NCI-H2107 treated with DMSO at 0.1 percent for 48 hours (cell line): ENCODE data around the gene C10orf71.

Experiments
- DNase-seq: peaks from one replicate; lab custom pipeline; 2025; ENCODE audit not compliant: unreplicated experiment; lab: John Stamatoyannopoulos, UW

Gene C10orf71

GRCh38 chr10:49298983-49299815 lies at the start of gene C10orf71:
C10orf71 (plus strand) TSS chr10:49299170; CDS start chr10:49322546, 23,376 bp downstream.
- DNase-seq, result no peak

DNA sequence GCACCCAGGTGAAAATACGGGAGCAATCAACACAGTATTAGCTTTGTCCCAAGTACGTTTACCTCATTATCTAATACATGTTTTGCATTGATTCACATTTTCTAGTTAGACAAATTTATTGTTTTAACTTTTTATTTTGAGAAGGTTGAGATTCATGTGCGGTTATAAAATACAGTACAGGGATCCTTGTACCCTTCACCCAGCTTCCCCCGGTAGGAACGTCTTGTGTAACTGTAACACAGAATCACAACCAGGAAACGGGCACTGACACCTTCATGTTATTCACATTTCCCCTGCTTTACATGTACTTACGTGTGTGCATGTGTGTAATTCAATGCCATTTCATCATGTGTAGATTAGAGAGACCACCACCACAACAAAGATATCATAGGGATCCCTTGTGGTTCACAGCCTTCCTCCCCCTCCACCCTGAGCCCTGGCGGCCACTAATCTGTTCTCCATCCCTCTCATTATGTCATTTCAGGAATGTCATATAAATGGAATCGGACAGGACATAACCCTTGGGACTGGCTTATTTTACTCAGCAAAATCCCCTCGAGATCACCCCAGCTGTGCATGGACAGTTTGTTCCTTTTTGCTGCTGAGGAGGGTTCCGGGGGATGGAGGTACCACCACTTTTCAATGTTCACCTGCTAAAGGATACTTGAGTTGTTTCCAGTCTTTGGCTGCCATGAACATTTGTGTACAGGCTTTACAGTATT lies 46.5 kb upstream of the C10orf71 start:
- no peak for DNase-seq

DNA sequence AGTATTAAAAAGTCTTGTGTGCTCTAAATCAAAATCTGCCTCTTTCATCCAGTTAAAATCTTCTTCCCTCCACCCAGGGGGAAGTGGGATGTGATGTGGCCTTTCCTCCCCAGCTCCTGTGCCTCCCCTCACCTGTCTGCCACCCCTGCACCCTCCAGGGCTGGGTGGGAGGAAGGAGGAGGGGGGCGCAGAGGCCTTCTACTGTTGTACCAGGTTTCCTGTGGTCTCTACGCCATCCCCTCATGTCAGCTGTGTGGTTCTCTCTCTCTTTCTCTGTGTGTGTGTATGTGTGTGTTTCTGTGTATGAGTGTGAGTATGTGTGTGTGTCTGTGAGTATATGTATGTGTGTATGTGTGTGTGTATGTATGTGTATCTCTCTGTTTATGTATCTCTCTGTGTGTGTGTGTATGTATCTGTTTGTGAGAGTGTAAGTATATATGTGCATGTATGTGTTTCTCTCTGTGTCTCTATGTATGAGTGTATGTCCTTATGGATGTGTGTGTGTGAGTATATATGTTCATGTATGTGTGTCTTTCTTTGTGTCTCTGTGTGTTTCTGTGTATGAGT lies 45.5 kb upstream of the C10orf71 start:
- DNase-seq, result no peak

DNA sequence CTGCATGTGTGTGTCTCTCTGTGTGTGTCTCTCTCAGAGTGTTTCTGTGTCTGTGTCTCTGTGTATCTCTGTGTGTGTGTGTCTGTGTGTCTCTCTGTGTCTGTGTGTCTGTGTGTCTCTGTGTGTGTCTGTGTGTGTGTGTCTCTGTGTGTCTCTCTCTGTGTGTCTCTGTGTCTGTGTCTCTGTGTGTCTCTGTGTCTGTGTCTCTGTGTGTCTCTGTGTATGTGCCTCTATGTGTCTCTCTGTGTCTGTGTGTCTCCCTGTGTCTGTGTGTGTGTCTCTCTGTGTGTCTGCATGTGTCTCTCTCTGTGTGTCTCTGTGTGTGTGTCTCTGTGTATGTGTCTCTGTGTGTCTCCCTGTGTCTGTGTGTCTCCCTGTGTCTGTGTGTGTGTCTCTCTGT lies 44.8 kb upstream of the C10orf71 start:
- DNase-seq, result no peak

GRCh38 chr10:49254556-49255318 lies 44.2 kb upstream of the C10orf71 start:
- DNase-seq, result no peak

DNA sequence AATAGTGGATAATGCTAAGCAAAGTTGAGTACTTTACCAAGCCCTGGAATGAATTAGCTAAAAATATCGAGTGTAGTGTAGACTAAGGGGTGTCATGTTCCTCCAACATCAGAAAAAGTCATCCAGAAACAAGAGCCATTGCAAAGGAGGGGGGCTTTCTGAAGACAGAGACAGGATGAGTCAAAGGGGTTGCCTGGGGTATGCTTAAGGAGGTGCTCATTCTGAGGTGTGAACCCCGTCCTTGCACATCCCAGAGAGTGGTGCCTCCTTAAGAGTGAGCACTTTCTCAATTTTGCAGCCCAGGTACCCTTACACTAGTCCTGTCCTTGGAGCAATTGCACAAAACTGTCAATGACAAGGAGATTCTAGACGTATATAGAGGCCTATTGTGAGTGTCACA lies 43.1 kb upstream of the C10orf71 start:
- DNase-seq, result no peak

DNA sequence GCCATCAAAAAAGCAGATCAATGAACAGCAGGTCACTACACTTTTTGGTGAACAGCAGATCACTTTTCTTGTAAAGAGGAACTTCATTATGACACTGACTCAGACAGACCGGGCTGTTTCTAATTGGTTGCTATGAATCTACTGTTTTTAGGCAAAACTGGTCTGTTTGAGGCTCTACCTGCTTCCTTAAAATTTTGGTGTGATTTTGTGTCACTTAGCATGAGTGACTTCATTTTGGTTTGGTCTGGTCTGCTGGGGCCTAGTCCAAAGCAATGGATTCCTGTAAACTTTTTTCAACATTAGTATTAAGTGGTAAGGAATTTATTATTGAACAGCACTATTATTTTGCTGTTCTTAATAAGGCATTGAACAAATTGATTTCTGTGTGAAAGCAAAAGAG lies 41.8 kb upstream of the C10orf71 start:
- DNase-seq, result no peak

- no peak for DNase-seq
Observed at GRCh38 chr10:49257626-49258349, 41.2 kb upstream of the C10orf71 start.

DNA sequence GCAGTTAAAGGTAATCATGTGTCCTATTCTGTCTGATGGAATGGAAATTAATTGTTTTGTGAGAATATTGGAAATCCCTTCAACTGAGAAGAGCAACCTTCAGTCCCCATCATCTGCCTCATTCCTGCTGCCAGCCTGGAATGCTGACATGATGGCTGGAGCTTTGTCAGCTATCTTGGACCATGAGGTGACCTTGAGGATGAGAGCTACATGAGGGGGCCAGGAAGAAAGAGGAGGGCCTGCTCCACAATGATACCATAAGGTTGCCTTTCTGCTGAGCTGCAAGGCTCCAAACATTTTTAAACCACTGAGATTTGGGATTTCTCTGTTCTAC lies 40.7 kb upstream of the C10orf71 start:
- DNase-seq, result no peak

DNA sequence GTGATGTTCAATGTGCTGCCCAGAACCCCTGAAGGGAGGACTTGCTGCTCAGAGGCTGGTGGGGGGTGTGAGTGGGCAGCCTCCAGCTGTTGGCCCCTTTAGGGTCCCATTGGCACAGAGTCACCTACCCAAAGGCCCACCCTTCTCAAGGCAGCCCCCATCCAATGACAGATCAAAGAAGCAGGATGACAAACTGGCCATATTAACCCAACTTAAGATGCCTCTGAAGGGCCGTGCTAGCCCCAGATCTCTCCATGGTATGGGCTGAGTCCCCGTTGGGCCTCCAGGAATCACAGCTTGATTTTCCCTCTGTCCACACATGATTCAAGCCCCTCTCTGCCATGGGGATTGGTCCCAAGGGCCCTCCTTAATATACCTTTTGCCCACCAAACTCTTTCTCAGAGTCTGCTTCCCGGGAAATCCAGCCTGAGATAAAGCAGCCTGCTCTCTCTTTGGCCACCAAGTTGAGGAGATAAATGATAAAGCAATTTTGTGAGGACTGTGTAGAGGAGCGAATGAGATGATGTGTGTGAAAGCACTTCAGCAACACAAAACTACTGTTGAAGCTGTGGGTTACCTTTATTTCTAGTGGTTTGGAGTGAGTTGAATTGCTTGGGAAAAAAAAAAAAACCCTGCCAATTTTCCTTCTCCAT lies 38.2 kb upstream of the C10orf71 start:
- DNase-seq, result no peak

DNA sequence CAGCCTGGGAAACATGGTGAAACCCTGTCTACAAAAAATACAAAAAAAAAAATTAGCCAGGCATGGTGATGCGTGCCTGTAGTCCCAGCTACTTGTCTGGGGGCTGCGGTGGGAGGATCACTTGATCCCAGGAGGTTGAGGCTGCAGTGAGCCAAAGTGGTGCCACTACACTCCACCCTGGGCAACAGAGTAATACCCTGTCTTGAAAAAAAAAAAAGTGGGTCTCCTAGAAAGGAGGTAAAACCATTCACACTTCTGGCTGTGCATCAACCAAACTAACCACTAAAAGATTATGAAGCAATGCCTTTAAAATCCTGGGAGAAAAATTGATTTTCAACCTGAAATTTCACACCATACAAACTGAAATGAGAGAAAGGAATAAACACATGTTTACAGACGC lies 35.4 kb upstream of the C10orf71 start:
- DNase-seq, result no peak

DNA sequence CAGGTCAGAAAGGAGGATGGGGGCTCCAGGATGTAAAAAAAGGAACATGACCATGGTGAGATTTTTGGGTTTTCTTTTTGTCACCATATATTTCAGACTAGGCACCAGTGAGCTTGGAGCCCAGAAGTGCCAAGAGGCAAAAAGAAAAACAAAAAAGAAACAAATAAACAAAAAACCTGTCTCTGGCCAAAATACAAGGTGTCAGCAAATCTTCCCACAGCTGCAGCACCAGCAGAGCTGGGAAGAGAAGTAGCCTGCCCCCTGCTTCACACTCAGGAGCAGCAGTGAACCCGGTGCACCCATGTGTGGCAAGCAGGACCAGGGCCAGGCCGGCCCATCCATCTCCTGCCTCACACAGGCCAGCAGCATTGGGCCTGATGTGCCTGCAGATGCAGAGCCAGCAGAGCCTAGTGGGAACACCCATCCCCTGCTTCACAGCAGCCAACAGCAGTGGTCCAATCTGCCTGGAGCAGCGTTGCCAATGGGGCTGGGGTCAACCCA lies 34.7 kb upstream of the C10orf71 start:
- no peak for DNase-seq

DNA sequence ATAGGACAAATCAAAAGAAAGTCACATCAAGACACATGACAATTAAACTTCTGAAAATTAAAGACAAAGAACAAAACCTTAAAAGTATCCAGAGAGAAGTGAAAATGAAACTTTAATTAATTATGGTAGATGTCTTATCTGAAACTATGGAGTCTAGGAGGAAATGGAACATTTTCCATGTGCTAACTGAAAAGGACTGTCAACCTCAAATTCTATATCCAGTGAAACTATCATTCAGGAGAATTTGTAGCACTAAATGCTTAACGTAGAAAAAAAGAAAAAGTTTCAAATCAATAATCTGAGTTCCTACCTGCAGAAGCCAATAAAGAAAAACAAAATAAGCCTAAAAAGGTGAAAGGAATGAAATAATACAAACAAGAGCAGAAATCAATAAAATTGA lies 33.1 kb upstream of the C10orf71 start:
- no peak for DNase-seq

DNA sequence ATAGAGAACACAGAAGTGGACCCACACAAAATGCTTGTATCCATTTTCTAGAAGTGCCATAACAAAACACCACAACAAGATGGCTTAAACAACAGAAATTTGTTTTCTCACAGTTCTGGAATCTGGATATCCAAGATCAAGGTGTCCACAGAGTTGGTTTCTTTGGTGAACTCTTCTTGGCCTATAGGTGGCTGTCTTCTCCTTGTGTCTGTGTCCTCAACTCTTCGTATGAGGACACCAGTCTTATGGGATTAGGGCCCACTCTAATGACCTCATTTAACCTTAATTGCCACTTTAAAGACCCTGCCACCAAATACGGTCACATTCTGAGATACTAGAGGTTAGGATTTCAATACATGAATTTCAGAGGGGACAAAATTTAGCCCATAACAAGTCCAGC lies 30.8 kb upstream of the C10orf71 start:
- no peak for DNase-seq

DNA sequence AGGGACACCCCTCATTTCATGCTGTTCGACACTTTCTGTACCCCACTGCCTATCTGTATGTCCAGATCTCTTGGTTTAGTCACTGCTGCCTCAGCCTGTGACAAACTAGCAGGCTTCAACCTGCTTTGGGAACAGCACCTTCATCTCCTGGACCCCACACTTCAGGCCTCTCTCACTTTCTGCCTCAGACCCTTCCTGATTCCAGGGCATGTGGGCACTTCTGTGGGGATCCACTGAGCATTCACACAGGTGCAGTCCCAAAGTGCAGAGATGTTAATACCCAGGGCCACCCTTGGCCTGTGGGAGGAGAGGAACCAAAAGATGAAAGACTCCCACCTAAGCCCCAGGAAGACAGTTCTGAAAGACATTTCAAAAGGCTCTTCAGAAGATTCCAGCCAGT lies 29.4 kb upstream of the C10orf71 start:
- no peak for DNase-seq

GRCh38 chr10:49270565-49270964 lies 28.4 kb upstream of the C10orf71 start:
- no peak for DNase-seq

DNA sequence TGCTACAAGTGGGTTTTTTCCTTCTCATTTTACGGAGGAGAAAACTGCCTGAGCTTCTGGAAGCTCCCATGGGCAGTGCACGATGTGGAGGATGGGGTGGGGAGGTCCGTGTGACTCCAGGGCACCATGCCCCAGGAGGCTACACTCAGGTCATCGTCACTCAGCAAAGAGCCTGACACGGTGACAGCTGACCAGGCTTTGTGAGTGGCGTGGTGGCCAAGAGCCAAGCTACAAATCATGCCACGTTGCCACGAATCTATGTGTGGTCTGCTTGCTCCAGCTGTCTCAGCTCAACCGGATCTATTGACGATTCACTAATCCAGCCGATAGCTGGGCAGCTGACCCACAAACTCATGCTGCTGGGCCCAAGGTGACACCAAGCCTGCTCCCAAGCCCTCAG lies 27.6 kb upstream of the C10orf71 start:
- DNase-seq, result no peak

DNA sequence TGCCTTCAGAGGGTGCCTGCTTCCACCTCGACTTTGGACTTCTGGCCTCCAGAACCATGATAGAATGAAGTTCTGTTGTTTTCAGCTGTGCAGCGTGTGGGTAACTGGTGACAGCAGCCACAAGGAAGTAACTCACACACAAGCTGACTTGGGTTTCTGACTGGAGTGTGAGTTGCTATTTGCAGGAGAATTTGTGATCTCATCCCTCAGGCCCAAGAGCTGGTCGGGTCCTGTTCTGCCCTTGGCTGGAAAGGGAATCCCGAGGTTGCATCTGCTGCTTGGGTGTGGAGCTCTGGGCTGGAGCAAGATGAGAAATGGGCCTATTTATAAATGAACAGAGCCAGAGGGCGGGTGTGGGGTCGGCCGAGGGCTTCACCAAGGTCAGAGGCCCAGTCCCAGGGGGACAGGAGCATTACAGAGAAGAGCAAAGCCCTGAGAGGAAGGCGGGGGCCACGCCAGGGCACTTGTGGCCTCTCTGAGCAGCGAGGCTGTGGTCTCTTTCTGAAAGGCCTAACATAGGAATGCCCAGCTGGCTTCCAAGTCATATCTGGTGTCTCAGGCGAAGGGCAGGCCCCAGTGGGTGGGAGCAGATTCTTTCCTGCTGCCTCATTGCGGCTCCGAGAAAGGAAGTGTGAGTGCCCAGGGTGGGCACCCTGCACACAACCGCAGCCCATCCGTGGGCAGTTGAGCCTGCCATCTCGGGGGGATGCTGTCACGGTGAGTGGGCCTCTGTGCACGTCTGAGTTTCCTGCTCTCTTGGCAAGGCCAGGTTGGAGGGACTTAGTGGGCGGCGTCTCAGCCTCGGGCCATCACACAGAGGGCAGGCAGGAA lies 26.5 kb upstream of the C10orf71 start:
- DNase-seq, result no peak

- DNase-seq, result no peak
Observed at GRCh38 chr10:49273082-49273465, 25.9 kb upstream of the C10orf71 start.
